Gastroesophageal sphincter (tissue), 3 donors: ENCODE data around the gene NCOA3.

Experiments
- CTCF ChIP-seq, 4 experiments: fragments of 200-600 bp in 2 of 4; fragments of 450-650 bp in 2 of 4; sonication (generic) in 1 of 4; IDR thresholded peaks; one replicate each; pipeline ENCODE4 v1.5.1; 2017 to 2019; ENCODE audit warnings: antibody characterized with exemption in 4 of 4, mild to moderate bottlenecking in 2 of 4, moderate library complexity in 2 of 4
- POLR2A ChIP-seq, 2 donors: fragments of 450-650 bp; IDR thresholded peaks; one replicate each; pipeline ENCODE4 v1.6.1; 2017; ENCODE audit warnings: antibody characterized with exemption in 2 of 2, mild to moderate bottlenecking in 2 of 2, moderate library complexity in 1 of 2

DNA sequence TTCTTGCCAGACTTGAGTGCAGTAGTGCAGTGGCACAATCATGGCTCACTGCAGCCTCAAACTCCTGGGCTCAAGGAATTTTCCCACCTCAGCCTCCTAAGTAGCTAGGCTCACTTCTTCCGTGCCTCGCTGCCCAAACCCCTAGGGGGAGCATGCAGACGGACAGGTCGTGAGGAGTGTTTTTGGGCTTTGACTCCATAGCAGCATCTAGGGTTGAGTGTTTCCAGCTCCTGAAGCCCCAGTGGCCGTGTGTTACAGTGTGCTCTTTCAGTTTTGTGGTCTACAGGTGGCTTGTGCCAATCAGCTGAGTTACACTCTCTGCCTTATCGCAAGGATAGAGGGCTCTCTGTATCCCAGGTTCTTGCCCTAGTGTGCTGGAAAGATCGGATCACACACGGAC is 33.4 kb downstream of the NCOA3 start:
- TF ChIP-seq CTCF (IDR thresholded peaks at IDR 0.05), result no peak
- no peak for TF ChIP-seq POLR2A (IDR thresholded peaks at IDR 0.05)
